Mesenchymal stem cell (in vitro differentiated cells and primary cell): ENCODE data around the gene FLT3LG.

ENCODE experiments used
- DNase-seq: peaks from one replicate; pipeline ENCODE4 v3.0.0-alpha.2; 2013
- H2AFZ ChIP-seq: one replicate; pipeline ENCODE4 v1.6.1; 2013; ENCODE audit warnings: low read depth, mild to moderate bottlenecking, control low read depth, inconsistent platforms, low read length, moderate library complexity
- H2AK5ac ChIP-seq: 2 replicates; pipeline ENCODE4 v1.6.1; 2013; ENCODE audit warnings: low read length, moderate library complexity, mild to moderate bottlenecking, inconsistent platforms; ENCODE audit not compliant: severe bottlenecking
- H2BK120ac ChIP-seq: one replicate; pipeline ENCODE4 v1.6.1; 2013; ENCODE audit warnings: low read depth, mild to moderate bottlenecking, inconsistent platforms, low read length, moderate library complexity
- H2BK12ac ChIP-seq, 2 experiments: one replicate each; pipeline ENCODE4 v1.6.1; 2013; ENCODE audit warnings: inconsistent platforms in 2 of 2, low read length in 2 of 2, mild to moderate bottlenecking in 2 of 2, moderate library complexity in 2 of 2, control low read depth in 1 of 2
- H2BK15ac ChIP-seq: one replicate; pipeline ENCODE4 v1.6.1; 2013; ENCODE audit warnings: mild to moderate bottlenecking, low read depth, inconsistent platforms; ENCODE audit not compliant: poor library complexity, severe bottlenecking
- H2BK5ac ChIP-seq: 2 replicates; pipeline ENCODE4 v1.6.1; 2013; ENCODE audit warnings: low read depth, mild to moderate bottlenecking, low read length, control low read depth, inconsistent platforms; ENCODE audit not compliant: poor library complexity, severe bottlenecking
- H3K14ac ChIP-seq, 2 experiments: one replicate each; pipeline ENCODE4 v1.6.1; 2013; ENCODE audit warnings: inconsistent platforms in 2 of 2, low read length in 2 of 2, control low read depth in 1 of 2, mild to moderate bottlenecking in 1 of 2, moderate library complexity in 1 of 2
- H3K18ac ChIP-seq, 2 experiments: one replicate each; pipeline ENCODE4 v1.6.1; 2013; ENCODE audit warnings: inconsistent platforms in 2 of 2, low read length in 2 of 2, control low read depth in 1 of 2, low read depth in 1 of 2, mild to moderate bottlenecking in 1 of 2
- H3K23ac ChIP-seq, 2 experiments: one replicate each; pipeline ENCODE4 v1.6.1; 2013; ENCODE audit warnings: inconsistent platforms in 2 of 2, low read length in 2 of 2, mild to moderate bottlenecking in 2 of 2, moderate library complexity in 2 of 2, control low read depth in 1 of 2
- H3K27ac ChIP-seq: 2 replicates; pipeline ENCODE4 v1.5.1; 2013; ENCODE audit warnings: mild to moderate bottlenecking, moderate library complexity, low read length, control low read depth, inconsistent platforms; ENCODE audit not compliant: poor library complexity, severe bottlenecking
- H3K27me3 ChIP-seq, 2 experiments: 2 replicates each; pipeline versions ENCODE4 v1.6.1 to v1.7.0; 2013; ENCODE audit warnings: low read length in 2 of 2, mild to moderate bottlenecking in 2 of 2, moderate library complexity in 2 of 2, control low read depth in 1 of 2, inconsistent platforms in 1 of 2; ENCODE audit not compliant: control insufficient read depth in 1 of 2, insufficient read depth in 1 of 2
- H3K36me3 ChIP-seq, 2 experiments: 2 replicates each; pipeline versions ENCODE4 v1.6.1 to v1.7.0; 2013; ENCODE audit warnings: low read length in 2 of 2, control low read depth in 1 of 2, inconsistent platforms in 1 of 2, low read depth in 1 of 2, mild to moderate bottlenecking in 1 of 2; ENCODE audit not compliant: insufficient read depth in 2 of 2, control insufficient read depth in 1 of 2
- H3K4ac ChIP-seq, 2 experiments: one replicate each; pipeline ENCODE4 v1.6.1; 2013; ENCODE audit warnings: inconsistent platforms in 2 of 2, low read length in 2 of 2, mild to moderate bottlenecking in 2 of 2, moderate library complexity in 2 of 2, control low read depth in 1 of 2, low read depth in 1 of 2
- H3K4me1 ChIP-seq: 2 replicates; pipeline ENCODE4 v1.6.1; 2013; ENCODE audit warnings: low read depth, low read length, control low read depth; ENCODE audit not compliant: control insufficient read depth, insufficient read depth
- H3K4me2 ChIP-seq: 2 replicates; pipeline ENCODE4 v1.6.1; 2013; ENCODE audit warnings: low read length, mild to moderate bottlenecking, inconsistent platforms; ENCODE audit not compliant: poor library complexity, severe bottlenecking
- H3K4me3 ChIP-seq, 2 experiments: 2 replicates each; pipeline versions ENCODE4 v1.5.1 to v1.7.0; 2013; ENCODE audit warnings: low read length in 2 of 2, mild to moderate bottlenecking in 2 of 2, control low read depth in 1 of 2, low read depth in 1 of 2; ENCODE audit not compliant: insufficient read depth in 1 of 2
- H3K79me1 ChIP-seq: replicated peaks from 2 replicates; pipeline ENCODE4 v1.6.1; 2013; ENCODE audit warnings: mild to moderate bottlenecking, control low read depth, low read length, inconsistent platforms; ENCODE audit not compliant: poor library complexity, severe bottlenecking
- H3K9ac ChIP-seq: 2 replicates; pipeline ENCODE4 v1.7.0; 2013; ENCODE audit warnings: mild to moderate bottlenecking, low read length, moderate library complexity
- H3K9me3 ChIP-seq: 2 replicates; pipeline ENCODE4 v1.7.0; 2013; ENCODE audit warnings: mild to moderate bottlenecking, low read length; ENCODE audit not compliant: control insufficient read depth
- H4K8ac ChIP-seq: one replicate; pipeline ENCODE4 v1.6.1; 2013; ENCODE audit warnings: inconsistent platforms, mild to moderate bottlenecking, low read length, moderate library complexity
- H4K91ac ChIP-seq: one replicate; pipeline ENCODE4 v1.6.1; 2013; ENCODE audit warnings: mild to moderate bottlenecking, low read length, inconsistent platforms
- WGBS: methylation state at CpG from one replicate; pipeline ENCODE4 v1.1.7; 2013; ENCODE audit warnings: mixed read lengths; 5-methylcytosine and 5-hydroxymethylcytosine counted together

The FLT3LG gene

GRCh38 chr19:49488863-49489537 is 15.0 kb downstream of the FLT3LG start:
- Histone ChIP-seq H3K9ac (peak overlapping the region; percentile 100), H3K9me3 (no peaks in the 10 kb centered on the region), H2BK120ac (no peak overlapping the region), H2BK12ac (no peak overlapping the region), H3K27me3 (no peaks in the 10 kb centered on the region), H3K23ac (no peak overlapping the region), H3K18ac (peak overlapping the region in 1 of 2 experiments; percentile 53), H2AFZ (no peak overlapping the region), H3K4me1 (peaks cover 24% of the 10 kb centered on the region), H3K4ac (no peak overlapping the region), H4K91ac (no peak overlapping the region), H2AK5ac (no peak overlapping the region), H3K4me2 (peak overlapping the region; percentile 66), H3K27ac (peak overlapping the region; percentile 64), H2BK15ac (no peak overlapping the region), H3K79me1 (peaks cover 3% of the 10 kb centered on the region), H3K4me3 (peak overlapping the region; percentile 59 to 97), H4K8ac (peak overlapping the region; percentile 57), H2BK5ac (no peak overlapping the region), H3K36me3 (peaks cover 44 to 53% of the 10 kb centered on the region in 2 experiments), H3K14ac (no peak overlapping the region)
- peak; percentile 41 for DNase-seq
- 8% methylated on average over 12 of the region's 15 CpGs for WGBS

GRCh38 chr19:49489601-49490167 is 15.7 kb downstream of the FLT3LG start:
- Histone ChIP-seq H3K4me2 (peak overlapping the region; percentile 66), H4K91ac (peak overlapping the region; percentile 6), H2BK120ac (no peak overlapping the region), H3K79me1 (peaks cover 3% of the 10 kb centered on the region), H2BK5ac (no peak overlapping the region), H3K14ac (peak overlapping the region in 1 of 2 experiments; percentile 0), H2AFZ (no peak overlapping the region), H3K9me3 (no peaks in the 10 kb centered on the region), H3K4me1 (peaks cover 24% of the 10 kb centered on the region), H3K27me3 (no peaks in the 10 kb centered on the region), H2AK5ac (no peak overlapping the region), H3K36me3 (peaks cover 44 to 53% of the 10 kb centered on the region in 2 experiments), H2BK15ac (no peak overlapping the region), H3K4me3 (peak overlapping the region; percentile 38 to 97), H3K27ac (peak overlapping the region; percentile 64), H3K23ac (peak overlapping the region in 1 of 2 experiments; percentile 66), H3K4ac (no peak overlapping the region), H2BK12ac (no peak overlapping the region), H3K9ac (peak overlapping the region; percentile 100), H4K8ac (no peak overlapping the region), H3K18ac (no peak overlapping the region)
- 75% methylated on average over 15 of the region's 15 CpGs for WGBS
- no peak for DNase-seq

- H2BK5ac ChIP-seq, result no peak overlapping the region
- H2BK120ac ChIP-seq, result no peak overlapping the region
- H3K4me2 ChIP-seq, result peak overlapping the region; percentile 66
- peak overlapping the region in 1 of 2 experiments; percentile 24 for H2BK12ac ChIP-seq
- H3K27me3 ChIP-seq, result no peaks in the 10 kb centered on the region
- no peaks in the 10 kb centered on the region for H3K9me3 ChIP-seq
- H3K79me1 ChIP-seq, result peaks cover 3% of the 10 kb centered on the region
- no peak overlapping the region for H2AK5ac ChIP-seq
- WGBS, result 96% methylated on average over 26 of the region's 27 CpGs
- H3K36me3 ChIP-seq, result peaks cover 44 to 53% of the 10 kb centered on the region in 2 experiments
- no peak overlapping the region for H4K91ac ChIP-seq
- no peak overlapping the region for H3K4ac ChIP-seq
- DNase-seq, result no peak
- H3K4me1 ChIP-seq, result peaks cover 27% of the 10 kb centered on the region
- H3K18ac ChIP-seq, result no peak overlapping the region
- peak overlapping the region; percentile 64 for H3K27ac ChIP-seq
- H3K14ac ChIP-seq, result no peak overlapping the region
- H4K8ac ChIP-seq, result peak overlapping the region; percentile 57
- H2AFZ ChIP-seq, result no peak overlapping the region
- H3K9ac ChIP-seq, result peak overlapping the region; percentile 100
- peak overlapping the region in 1 of 2 experiments; percentile 97 for H3K4me3 ChIP-seq
- H3K23ac ChIP-seq, result peak overlapping the region in 1 of 2 experiments; percentile 91
- no peak overlapping the region for H2BK15ac ChIP-seq
Observed at GRCh38 chr19:49490287-49491029, 16.4 kb downstream of the FLT3LG start.
